ENCODE results near the gene RGS7.
A peak's percentile ranks its signal among the peaks of the same experiment; 100 is the strongest.

Gene RGS7

GRCh38 chr1:240732390-240732789 is 624.6 kb downstream of the RGS7 start:
- Histone ChIP-seq H3K4me3 (ENCODE audit: low read length) (no peak overlapping the region), H2AFZ (ENCODE audit: low read depth, low read length) (peak overlapping the region; percentile 25; the same call in 1 of the 2 replicates), H3K4me1 (ENCODE audit: low read length) (peaks cover 10% of the 10 kb centered on the region), H3K27ac (ENCODE audit: low read length) (no peak overlapping the region), H3K4me2 (ENCODE audit: low read length) (no peak overlapping the region), H3K27me3 (ENCODE audit: low read depth, low read length) (no peaks in the 10 kb centered on the region), H4K20me1 (ENCODE audit: insufficient read depth, low read length) (no peaks in the 10 kb centered on the region), H3K9ac (ENCODE audit: low read length) (no peak overlapping the region), H3K36me3 (replicated peaks; ENCODE audit: low read depth, low read length) (no peaks in the 10 kb centered on the region), H3K79me2 (ENCODE audit: low read length) (no peaks in the 10 kb centered on the region), H3K9me3 (ENCODE audit: insufficient read depth, low read length) (no peaks in the 10 kb centered on the region)
- no peak for TF ChIP-seq EZH2phosphoT487 (IDR thresholded peaks at IDR 0.05; ENCODE audit: low read depth)
- TF ChIP-seq CTCF (IDR thresholded peaks at IDR 0.05; ENCODE audit: low read depth, low read length) = peak; percentile 90

Data from OCI-LY3 (cell line).